NCI-H446 treated with DMSO at 0.1 percent for 48 hours (cell line): Measurements from ENCODE around the gene HS3ST2.

ENCODE experiments used
- DNase-seq: peaks from one replicate; lab custom pipeline; 2025; lab: John Stamatoyannopoulos, UW

Gene HS3ST2

DNA sequence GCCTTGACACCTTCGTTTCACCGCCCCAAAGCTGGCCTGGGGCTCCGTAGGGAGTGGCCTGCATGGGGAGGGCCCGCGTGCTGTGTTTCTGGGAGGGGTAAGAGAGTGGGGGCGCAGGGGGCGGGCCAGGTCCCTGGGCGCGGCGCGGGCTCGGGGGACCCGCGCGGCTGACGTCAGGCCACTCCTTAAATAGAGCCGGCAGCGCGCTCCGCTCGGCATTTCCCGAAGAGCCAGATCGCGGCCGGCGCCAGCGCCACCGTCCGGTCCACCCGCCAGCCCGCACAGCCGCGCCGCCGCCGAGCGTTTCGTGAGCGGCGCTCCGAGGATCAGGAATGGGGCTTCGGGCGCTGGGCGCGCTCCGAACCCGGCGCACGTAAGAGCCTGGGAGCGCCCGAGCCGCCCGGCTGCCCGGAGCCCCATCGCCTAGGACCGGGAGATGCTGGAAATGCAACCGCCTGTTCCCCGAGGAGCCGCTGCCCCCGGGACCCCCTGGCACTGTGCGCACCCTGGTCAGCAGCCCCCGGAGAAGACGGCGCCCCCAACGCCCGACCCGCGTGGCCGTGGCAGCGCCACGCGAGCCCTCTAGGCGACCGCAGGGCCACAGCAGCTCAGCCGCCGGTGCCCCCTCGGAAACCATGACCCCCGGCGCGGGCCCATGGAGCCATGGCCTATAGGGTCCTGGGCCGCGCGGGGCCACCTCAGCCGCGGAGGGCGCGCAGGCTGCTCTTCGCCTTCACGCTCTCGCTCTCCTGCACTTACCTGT is at the start of gene HS3ST2:
Gene HS3ST2, plus strand, starts transcription at position 215 of the 763 bp plus-strand sequence. Its CDS starts 449 bp downstream, at position 664.
- DNase-seq, result no peak

GRCh38 chr16:22764662-22765327 is 49.2 kb upstream of the HS3ST2 start:
- DNase-seq, result no peak

- no peak for DNase-seq
Measured at GRCh38 chr16:22765479-22765878, 48.5 kb upstream of the HS3ST2 start.

- DNase-seq, result no peak
Measured at GRCh38 chr16:22770866-22771265, 43.1 kb upstream of the HS3ST2 start.

- DNase-seq, result no peak
Measured at GRCh38 chr16:22771551-22771950, 42.4 kb upstream of the HS3ST2 start.

GRCh38 chr16:22775220-22775922 is 38.6 kb upstream of the HS3ST2 start:
- no peak for DNase-seq

DNA sequence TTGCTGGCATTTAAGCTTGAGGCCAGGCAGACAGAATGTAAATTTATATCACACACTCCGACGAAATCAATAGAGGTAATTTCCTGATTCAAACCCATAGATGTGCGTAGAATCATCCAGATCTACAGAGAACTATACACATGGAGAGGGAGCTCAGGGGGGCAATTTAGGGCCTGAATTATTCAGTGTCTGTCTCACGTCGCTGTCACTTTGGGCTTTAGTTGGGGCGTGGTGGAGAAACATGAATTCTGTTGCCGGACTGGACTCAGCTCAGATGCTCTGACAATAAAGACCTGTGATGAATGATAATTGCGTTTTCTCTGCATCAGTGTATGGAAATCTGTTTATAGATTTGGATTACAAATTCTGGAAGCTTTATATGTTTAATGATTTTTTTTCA is 32.5 kb upstream of the HS3ST2 start:
- DNase-seq, result no peak

DNA sequence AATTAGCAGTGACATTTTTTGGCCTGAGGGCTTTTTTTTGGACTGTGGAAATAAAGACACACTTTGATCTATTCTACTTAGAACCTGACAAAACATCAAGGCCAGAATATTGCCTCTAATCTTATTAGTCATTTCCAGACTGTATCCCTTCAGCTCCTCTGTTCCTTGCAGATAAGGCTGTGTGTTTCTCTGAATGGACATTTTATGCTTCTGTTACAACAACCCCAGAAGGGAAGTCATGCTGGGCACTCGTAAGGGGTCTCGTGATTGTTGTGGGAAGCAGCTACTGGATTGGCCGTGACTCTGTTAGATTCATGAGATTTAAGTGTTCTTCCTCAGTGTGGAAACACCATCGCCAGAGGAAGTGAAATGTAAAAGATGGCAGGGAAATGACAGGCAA is 31.6 kb upstream of the HS3ST2 start:
- DNase-seq, result no peak

GRCh38 chr16:22784690-22785214 is 29.2 kb upstream of the HS3ST2 start:
- DNase-seq, result no peak

DNA sequence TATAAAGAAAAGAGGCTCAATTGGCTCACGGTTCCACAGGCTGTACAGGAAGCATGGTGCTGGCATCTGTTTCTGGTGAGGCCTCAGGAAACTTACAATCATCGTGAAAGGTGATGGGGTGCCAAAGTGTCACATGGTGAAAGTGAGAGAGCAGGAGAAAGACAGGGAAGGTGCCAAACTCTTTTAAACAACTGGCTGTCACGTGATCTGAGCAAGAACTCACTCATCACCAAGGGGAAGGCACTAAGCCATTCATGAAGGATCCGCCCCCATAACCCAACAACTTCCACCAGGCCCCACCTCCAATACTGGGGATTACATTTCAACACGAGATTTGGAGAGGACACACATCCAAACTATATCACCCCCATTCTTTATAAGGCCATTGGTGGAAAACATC is 28.4 kb upstream of the HS3ST2 start:
- no peak for DNase-seq

DNA sequence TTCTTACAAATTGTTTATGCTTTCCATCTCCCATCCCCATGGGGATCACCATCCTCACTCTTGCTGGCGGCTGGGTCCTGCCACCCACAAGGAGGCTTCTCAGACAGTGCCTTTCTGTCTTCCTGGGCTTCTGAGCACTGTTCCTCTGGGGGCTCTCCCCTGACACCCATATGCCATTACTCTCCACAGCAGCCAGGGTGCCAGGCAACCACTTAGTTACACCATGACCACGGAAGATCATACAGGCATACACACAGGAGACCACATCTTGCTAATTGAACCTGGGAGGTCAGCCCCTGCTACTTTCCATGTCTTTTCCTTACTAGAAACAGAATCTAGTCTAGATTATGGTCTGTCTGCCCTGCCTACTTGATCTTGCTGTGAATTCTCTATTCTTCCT is 27.7 kb upstream of the HS3ST2 start:
- no peak for DNase-seq

DNA sequence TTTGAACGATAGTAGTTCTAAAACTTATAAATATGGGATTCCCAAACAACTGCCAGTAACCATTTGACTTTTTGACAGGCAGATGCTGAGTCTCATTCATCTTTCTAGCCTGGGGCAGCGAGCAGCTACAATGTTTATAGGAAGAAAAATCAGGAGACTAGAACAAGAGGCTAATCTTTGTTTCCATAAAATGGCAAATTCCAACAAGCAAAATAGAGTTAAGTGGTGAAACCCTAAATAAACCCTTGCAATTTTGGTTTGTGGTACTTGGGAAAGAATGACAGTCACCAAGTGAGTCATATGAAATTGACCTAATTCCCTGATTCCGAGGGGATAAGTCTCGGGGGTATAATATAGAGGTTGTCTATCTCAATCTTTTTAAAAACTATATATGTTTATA is 27.3 kb upstream of the HS3ST2 start:
- DNase-seq, result no peak

DNA sequence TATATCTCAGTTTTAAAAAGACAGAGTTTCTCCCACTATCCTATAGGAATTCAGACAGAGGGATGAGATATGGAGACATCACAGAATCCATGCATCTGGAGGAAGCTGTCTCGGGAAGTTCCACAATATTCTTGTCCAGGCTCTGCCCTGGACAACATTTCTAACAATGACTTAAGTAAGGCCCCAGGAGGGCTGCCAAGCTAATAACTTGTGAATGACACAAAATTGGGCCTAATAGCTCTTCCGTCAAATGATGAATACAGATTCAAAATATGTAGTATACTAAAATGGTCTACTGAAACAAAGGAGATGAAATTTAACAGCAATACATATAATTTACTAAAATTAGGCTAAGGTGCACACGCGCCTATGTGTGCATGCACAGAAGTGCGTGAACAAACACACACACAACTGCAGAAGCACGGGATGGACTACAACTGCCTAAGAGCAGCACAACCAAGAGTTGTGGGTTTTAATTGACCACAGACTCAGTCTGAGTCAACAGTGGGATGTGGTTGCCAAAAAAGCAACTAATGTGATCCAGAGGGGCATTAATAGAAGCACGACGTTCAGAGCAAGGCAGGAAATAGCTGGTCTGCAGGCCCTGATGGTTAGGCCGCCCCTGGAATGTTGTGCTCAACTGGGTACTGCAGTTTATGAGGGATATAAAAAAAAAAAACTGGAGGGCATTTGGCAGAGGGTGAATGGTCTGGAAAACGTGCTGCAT is 26.3 kb upstream of the HS3ST2 start:
- no peak for DNase-seq

DNA sequence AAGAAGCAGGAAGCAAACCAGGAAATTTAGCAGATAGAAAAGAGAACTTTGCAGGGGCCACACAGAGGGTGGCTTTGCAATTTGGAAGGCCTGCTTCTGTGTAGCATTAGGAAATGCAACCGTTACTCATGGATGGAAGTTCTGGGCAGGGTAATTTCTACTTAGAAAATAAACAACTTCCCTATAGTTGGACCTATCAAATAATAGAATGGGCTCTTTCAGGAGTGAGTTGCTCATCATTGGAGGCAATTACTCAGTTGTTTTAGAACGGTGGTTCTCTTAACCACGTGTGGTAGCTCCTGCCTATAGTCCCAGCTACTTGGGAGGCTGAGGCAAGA is 25.8 kb upstream of the HS3ST2 start:
- DNase-seq, result no peak

DNA sequence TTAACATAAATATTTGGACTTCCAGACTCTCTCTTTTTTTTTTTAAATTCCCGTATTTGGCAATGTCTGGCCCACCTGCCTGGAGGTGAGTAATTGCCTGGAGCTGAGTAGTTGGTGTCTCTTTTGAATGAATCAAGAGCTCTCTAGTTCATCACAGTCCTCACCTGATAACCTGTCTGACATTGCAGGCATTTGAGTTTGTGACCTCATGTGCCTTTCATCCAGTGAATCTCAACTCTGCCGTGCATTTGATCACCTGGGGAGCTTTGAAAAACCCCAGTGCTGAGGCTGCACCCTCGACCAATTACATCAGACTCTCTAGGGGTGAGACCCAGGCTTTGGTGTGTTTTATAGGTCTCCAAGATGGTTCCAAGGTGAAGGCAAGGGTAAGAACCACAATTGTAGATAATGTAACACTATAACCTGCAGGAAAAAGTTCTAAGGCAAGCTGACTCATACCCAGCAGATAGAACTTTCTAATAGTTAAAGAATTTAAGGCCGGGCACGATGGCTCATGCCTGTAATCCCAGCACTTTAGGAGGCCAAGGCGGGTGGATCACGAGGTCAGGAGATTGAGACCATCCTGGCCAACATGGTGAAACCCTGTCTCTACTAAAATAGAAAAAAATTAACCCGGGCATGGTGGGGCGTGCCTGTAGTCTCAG is 24.5 kb upstream of the HS3ST2 start:
- no peak for DNase-seq

GRCh38 chr16:22797551-22797950 is 16.4 kb upstream of the HS3ST2 start:
- DNase-seq, result no peak

- no peak for DNase-seq
Measured at GRCh38 chr16:22799113-22799512, 14.8 kb upstream of the HS3ST2 start.

DNA sequence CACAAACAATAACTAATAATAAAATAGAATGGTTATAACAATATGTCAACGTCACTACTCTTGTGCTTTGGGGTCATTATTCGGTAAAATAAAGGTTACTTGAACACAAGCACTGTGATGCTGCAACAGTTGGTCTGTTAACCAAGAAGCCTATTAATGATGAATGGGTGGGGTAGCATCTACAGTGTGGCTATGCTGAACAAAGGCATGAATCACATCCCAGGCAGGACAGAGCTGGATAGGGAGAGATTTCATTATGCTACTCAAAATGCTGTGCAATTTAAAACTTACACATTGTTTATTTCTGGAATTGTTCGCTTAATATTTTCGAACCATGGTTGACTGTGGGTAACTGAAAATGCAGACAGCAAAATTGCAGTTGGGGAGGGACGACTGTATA is 9.1 kb upstream of the HS3ST2 start:
- DNase-seq, result no peak

- no peak for DNase-seq
Measured at GRCh38 chr16:22805326-22805725, 8.6 kb upstream of the HS3ST2 start.

DNA sequence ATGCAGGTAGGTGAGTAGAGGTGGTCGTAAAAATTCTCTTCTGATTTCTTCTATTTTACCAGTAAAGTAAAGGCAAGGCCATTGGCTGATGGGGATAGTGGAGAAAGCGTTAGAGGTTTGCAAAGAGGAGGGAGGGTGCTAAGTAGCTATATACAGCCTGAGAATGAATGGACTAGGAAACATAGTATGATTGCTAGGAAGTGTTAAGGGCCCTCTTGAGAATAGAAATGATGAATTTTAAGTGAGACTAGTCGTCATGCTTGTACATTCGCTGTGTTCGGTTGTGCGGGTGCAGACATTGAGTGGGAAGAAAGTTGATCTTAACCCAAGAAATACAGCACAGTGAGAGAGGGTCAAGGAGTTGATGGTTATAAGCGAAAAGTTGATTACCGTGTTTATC is 7.2 kb upstream of the HS3ST2 start:
- no peak for DNase-seq

DNA sequence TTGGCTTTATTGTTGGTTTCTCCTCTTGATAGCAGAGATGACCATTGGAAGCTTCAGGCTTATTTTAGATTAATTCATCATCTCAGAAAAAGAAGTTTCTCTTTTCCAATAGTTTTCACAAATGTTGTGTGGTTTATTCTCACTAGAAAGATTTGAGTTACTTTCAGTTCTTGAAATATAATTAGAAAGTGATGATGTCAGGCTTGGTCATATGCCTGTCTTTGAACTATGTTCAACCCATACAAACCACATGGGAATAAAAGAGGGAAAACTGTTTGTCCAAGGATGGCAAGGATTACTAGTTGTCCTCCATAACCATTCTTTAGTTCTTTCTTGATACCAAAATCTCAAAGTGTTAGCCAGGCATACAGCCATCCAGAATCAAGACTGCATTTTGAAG is 3.7 kb upstream of the HS3ST2 start:
- DNase-seq, result no peak
